Measurements from ENCODE around the gene RBM24.

GRCh38 chr6:17283074-17283473 lies 1.9 kb downstream of the RBM24 start:
- TF ChIP-seq POLR2A (IDR thresholded peaks at IDR 0.05) (no peak), CTCF (IDR thresholded peaks at IDR 0.05) (no peak)

Measured in thyroid gland (tissue), 4 donors.